SK-N-SH (cell line): ENCODE data around the gene ITGB8. TPM values are rescaled to one million over a fixed set of nuclear protein-coding genes. Genes with fewer than 3 reads are reported as not detected.
A peak's percentile ranks its signal among the peaks of the same experiment; 100 is the strongest.

Experiments used
- CTCF ChIA-PET: fragments of 300-600, 350-600 bp; formaldehyde crosslinking; extraction: SDS; loops from one replicate; lab custom pipeline; 2021; lab: Yijun Ruan, JAX
- POLR2A ChIA-PET: fragments of 350-600 bp; sonication (Branson Sonifier 250); formaldehyde crosslinking; extraction: SDS; loops from one replicate; lab custom pipeline; 2020; ENCODE audit warnings: antibody characterized with exemption, inconsistent platforms; lab: Yijun Ruan, JAX
- DNase-seq: peaks from one replicate; pipeline ENCODE4 v3.0.0; 2012
- H2AFZ ChIP-seq: fragments of 200-600 bp; sonication (generic); 2 replicates; pipeline ENCODE4 v1.8.1; 2016; ENCODE audit warnings: antibody characterized with exemption, mild to moderate bottlenecking, low read depth
- H3F3A ChIP-seq: fragments of 200-600 bp; sonication (generic); replicated peaks from 2 replicates; pipeline ENCODE3; 2016; ENCODE audit warnings: antibody characterized with exemption, mild to moderate bottlenecking; ENCODE audit not compliant: insufficient read depth
- H3K27ac ChIP-seq, 2 experiments: fragments of 200-500 bp in 1 of 2; fragments of 200-600 bp in 1 of 2; sonication (Bioruptor generic) in 1 of 2; sonication (generic), shearing (Covaris generic) in 1 of 2; 2 replicates each; pipeline versions ENCODE4 v1.5.1 to v1.6.1; 2014 to 2016; ENCODE audit warnings: low read depth in 2 of 2, inconsistent platforms in 1 of 2, low read length in 1 of 2, mild to moderate bottlenecking in 1 of 2, mixed read lengths in 1 of 2
- H3K27me3 ChIP-seq: fragments of 200-600 bp; sonication (generic), shearing (Covaris generic); 2 replicates; pipeline ENCODE4 v1.6.1; 2016; ENCODE audit warnings: mixed run types; ENCODE audit not compliant: insufficient read depth
- H3K36me3 ChIP-seq, 2 experiments: fragments of 200-500 bp in 1 of 2; fragments of 200-600 bp in 1 of 2; sonication (Bioruptor generic) in 1 of 2; sonication (generic) in 1 of 2; replicated peaks in 1 of 2; 2 replicates each; pipeline versions ENCODE3 to v1.5.1; 2014 to 2016; ENCODE audit warnings: low read length in 1 of 2, mild to moderate bottlenecking in 1 of 2; ENCODE audit not compliant: insufficient read depth in 2 of 2, control insufficient read depth in 1 of 2
- H3K4me1 ChIP-seq, 2 experiments: fragments of 200-500 bp in 1 of 2; fragments of 200-600 bp in 1 of 2; sonication (Bioruptor generic) in 1 of 2; sonication (generic), shearing (Covaris generic) in 1 of 2; 2 replicates each; pipeline versions ENCODE4 v1.5.1 to v1.6.1; 2014 to 2016; ENCODE audit warnings: low read depth in 1 of 2, low read length in 1 of 2, mixed run types in 1 of 2; ENCODE audit not compliant: insufficient read depth in 2 of 2, control insufficient read depth in 1 of 2
- H3K4me2 ChIP-seq: fragments of 200-600 bp; sonication (generic), shearing (Covaris generic); 2 replicates; pipeline ENCODE4 v1.6.1; 2017; ENCODE audit warnings: mixed run types
- H3K4me3 ChIP-seq, 2 experiments: fragments of 200-500 bp in 1 of 2; fragments of 200-600 bp in 1 of 2; sonication (Bioruptor generic) in 1 of 2; sonication (generic), shearing (Covaris generic) in 1 of 2; 2 replicates each; pipeline versions ENCODE4 v1.5.1 to v1.8.1; 2014 to 2016; ENCODE audit warnings: low read depth in 2 of 2, inconsistent platforms in 1 of 2, low read length in 1 of 2, mild to moderate bottlenecking in 1 of 2, mixed read lengths in 1 of 2, moderate library complexity in 1 of 2
- H3K79me2 ChIP-seq: fragments of 200-600 bp; sonication (generic); 2 replicates; pipeline ENCODE4 v1.8.1; 2017; ENCODE audit warnings: mild to moderate bottlenecking; ENCODE audit not compliant: insufficient read depth
- H3K9ac ChIP-seq: fragments of 200-600 bp; sonication (generic); 2 replicates; pipeline ENCODE4 v1.6.1; 2017; ENCODE audit warnings: mixed run types
- H3K9me2 ChIP-seq: fragments of 200-600 bp; sonication (generic); 2 replicates; pipeline ENCODE4 v1.6.1; 2017; ENCODE audit warnings: mixed run types
- H3K9me3 ChIP-seq: fragments of 200-600 bp; sonication (generic); 2 replicates; pipeline ENCODE4 v1.6.1; 2017; ENCODE audit warnings: mixed run types, mild to moderate bottlenecking, moderate library complexity
- H4K20me1 ChIP-seq: fragments of 200-600 bp; sonication (generic); 2 replicates; pipeline ENCODE4 v1.6.1; 2017; ENCODE audit warnings: mild to moderate bottlenecking, mixed run types; ENCODE audit not compliant: insufficient read depth
- EP300 ChIP-seq, 2 experiments: IDR thresholded peaks; 2 replicates each; pipeline versions ENCODE4 v1.4.0 to v1.6.1; 2012; ENCODE audit warnings: borderline replicate concordance in 1 of 2, low read depth in 1 of 2, low read length in 1 of 2
- EZH2phosphoT487 ChIP-seq: fragments of 200-600 bp; sonication (generic); IDR thresholded peaks from 2 replicates; pipeline ENCODE4 v1.6.1; 2017; ENCODE audit warnings: low read depth, mixed run types, mild to moderate bottlenecking, antibody characterized with exemption, moderate library complexity, borderline replicate concordance
- FOSL2 ChIP-seq: IDR thresholded peaks from 2 replicates; pipeline ENCODE4 v1.4.0; 2012; ENCODE audit warnings: low read depth, mild to moderate bottlenecking, moderate library complexity, borderline replicate concordance
- FOXJ3 ChIP-seq: sonication (generic); formaldehyde crosslinking; IDR thresholded peaks from 2 replicates; pipeline ENCODE4 v1.5.1; 2020; ENCODE audit warnings: mild to moderate bottlenecking, missing genetic modification reagents
- FOXM1 ChIP-seq: IDR thresholded peaks from 2 replicates; pipeline ENCODE4 v1.4.0; 2012; ENCODE audit warnings: low read depth, mild to moderate bottlenecking
- GABPA ChIP-seq: IDR thresholded peaks from 2 replicates; pipeline ENCODE4 v1.4.0; 2012; ENCODE audit warnings: low read depth, mild to moderate bottlenecking
- JUND ChIP-seq: IDR thresholded peaks from 2 replicates; pipeline ENCODE4 v1.4.0; 2012
- MAX ChIP-seq: IDR thresholded peaks from 2 replicates; pipeline ENCODE4 v1.4.0; 2012; ENCODE audit warnings: low read depth
- MEF2A ChIP-seq: IDR thresholded peaks from 2 replicates; pipeline ENCODE4 v1.4.0; 2012; ENCODE audit warnings: low read depth, borderline replicate concordance
- MXI1 ChIP-seq: IDR thresholded peaks from 2 replicates; pipeline ENCODE4 v1.6.1; 2012; ENCODE audit warnings: mild to moderate bottlenecking, low read depth, low read length, improper control_type of control experiment
- NFIC ChIP-seq: IDR thresholded peaks from 2 replicates; pipeline ENCODE4 v1.4.0; 2012; ENCODE audit warnings: borderline replicate concordance
- NRF1 ChIP-seq: IDR thresholded peaks from 2 replicates; pipeline ENCODE4 v1.6.1; 2012; ENCODE audit warnings: low read depth, mild to moderate bottlenecking, low read length
- RFX5 ChIP-seq: IDR thresholded peaks from 2 replicates; pipeline ENCODE4 v1.6.1; 2012; ENCODE audit warnings: mild to moderate bottlenecking, improper control_type of control experiment, low read length
- RXRA ChIP-seq: IDR thresholded peaks from 2 replicates; pipeline ENCODE4 v1.4.0; 2012; ENCODE audit warnings: low read depth, mild to moderate bottlenecking, borderline replicate concordance
- SIN3A ChIP-seq: IDR thresholded peaks from 2 replicates; pipeline ENCODE4 v1.6.1; 2012; ENCODE audit warnings: low read depth, mild to moderate bottlenecking, low read length, moderate library complexity, borderline replicate concordance
- TCF12 ChIP-seq: IDR thresholded peaks from 2 replicates; pipeline ENCODE4 v1.4.0; 2012
- TEAD4 ChIP-seq: IDR thresholded peaks from 2 replicates; pipeline ENCODE4 v1.4.0; 2012; ENCODE audit warnings: mild to moderate bottlenecking, borderline replicate concordance; ENCODE audit not compliant: insufficient read depth
- WGBS: methylation state at CpG from one replicate; pipeline ENCODE4 v1.1.6; 2017; ENCODE audit warnings: low lambda C conversion rate; 5-methylcytosine and 5-hydroxymethylcytosine counted together
- polyA plus RNA-seq, 3 experiments: library from polyadenylated mRNA; depleted of rRNA; stranded (reverse); fragments of >200 nt; gene quantifications; 2 replicates each; pipeline ENCODE4 v1.2.3, GENCODE V29; 2012
- TF ChIP-seq, protein P1 (sequence below): fragments of 150-350 bp; IDR thresholded peaks from 2 replicates; pipeline ENCODE4 v1.6.1; 2016; ENCODE audit warnings: mild to moderate bottlenecking, low read depth, low read length
- TF ChIP-seq, protein P2 (sequence below): fragments of 200-600 bp; sonication (generic); IDR thresholded peaks from 2 replicates; pipeline ENCODE4 v1.6.1; 2017; ENCODE audit warnings: antibody characterized with exemption, mild to moderate bottlenecking, moderate library complexity

ITGB8 gene
- polyA plus RNA-seq, 1 of the 3 experiments (the other 2 are of a cell fraction) = 0.62 TPM

DNA sequence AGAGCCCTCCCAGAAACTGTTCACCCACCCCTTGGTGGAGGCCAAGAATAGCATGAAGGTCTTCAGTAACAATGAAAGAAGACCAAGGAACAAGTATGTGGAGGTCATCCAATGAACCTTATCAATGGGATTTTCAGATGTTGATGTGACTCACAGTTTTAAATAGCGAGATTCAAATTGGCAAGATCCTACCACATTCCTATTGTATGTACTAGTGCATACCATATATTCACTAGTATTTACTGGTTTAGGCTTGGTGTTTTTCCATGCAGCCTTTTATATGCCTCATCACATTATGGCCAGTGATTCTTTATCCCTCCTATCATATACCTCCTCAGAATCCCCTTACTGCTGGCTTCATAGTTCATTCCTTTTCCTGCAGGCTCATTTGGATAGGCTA is 54.4 kb downstream of the ITGB8 start:
- no peak for DNase-seq
- no peaks in the 10 kb centered on the region for H3K9me2 ChIP-seq
- 13% methylated on average over 1 of the region's 1 CpG for WGBS
- peaks cover 0 to 2% of the 10 kb centered on the region in 2 experiments for H3K36me3 ChIP-seq
- no peak overlapping the region for H2AFZ ChIP-seq
- POLR2A ChIA-PET = no interaction called here
- no peak overlapping the region for H3K4me3 ChIP-seq
- H3K4me2 ChIP-seq = no peak overlapping the region
- H4K20me1 ChIP-seq = no peaks in the 10 kb centered on the region
- H3K27ac ChIP-seq = peak overlapping the region in 1 of 2 experiments; percentile 20; a peak in 2 of 4 replicates
- no peak for TF ChIP-seq FOXM1
- TF ChIP-seq MAX = no peak
- TF ChIP-seq NFIC = peak; percentile 48; the same call in 1 of the 2 replicates
- TF ChIP-seq JUND = peak; percentile 40; the same call in 1 of the 2 replicates
- TF ChIP-seq, protein P1, sequence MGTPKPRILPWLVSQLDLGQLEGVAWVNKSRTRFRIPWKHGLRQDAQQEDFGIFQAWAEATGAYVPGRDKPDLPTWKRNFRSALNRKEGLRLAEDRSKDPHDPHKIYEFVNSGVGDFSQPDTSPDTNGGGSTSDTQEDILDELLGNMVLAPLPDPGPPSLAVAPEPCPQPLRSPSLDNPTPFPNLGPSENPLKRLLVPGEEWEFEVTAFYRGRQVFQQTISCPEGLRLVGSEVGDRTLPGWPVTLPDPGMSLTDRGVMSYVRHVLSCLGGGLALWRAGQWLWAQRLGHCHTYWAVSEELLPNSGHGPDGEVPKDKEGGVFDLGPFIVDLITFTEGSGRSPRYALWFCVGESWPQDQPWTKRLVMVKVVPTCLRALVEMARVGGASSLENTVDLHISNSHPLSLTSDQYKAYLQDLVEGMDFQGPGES = no peak
- no peak for TF ChIP-seq FOXJ3 (CRISPR knock-in tag)
- TF ChIP-seq MXI1 = no peak
- no peak for TF ChIP-seq RFX5
- peak; percentile 17; the same call in 1 of the 2 replicates for TF ChIP-seq FOSL2
- no peak for TF ChIP-seq RXRA
- TF ChIP-seq EZH2phosphoT487 = no peak
- 0 out of 2 replicates have a peak, but pooled peaks have one; percentile 9 for TF ChIP-seq MEF2A
- TF ChIP-seq, protein P2, sequence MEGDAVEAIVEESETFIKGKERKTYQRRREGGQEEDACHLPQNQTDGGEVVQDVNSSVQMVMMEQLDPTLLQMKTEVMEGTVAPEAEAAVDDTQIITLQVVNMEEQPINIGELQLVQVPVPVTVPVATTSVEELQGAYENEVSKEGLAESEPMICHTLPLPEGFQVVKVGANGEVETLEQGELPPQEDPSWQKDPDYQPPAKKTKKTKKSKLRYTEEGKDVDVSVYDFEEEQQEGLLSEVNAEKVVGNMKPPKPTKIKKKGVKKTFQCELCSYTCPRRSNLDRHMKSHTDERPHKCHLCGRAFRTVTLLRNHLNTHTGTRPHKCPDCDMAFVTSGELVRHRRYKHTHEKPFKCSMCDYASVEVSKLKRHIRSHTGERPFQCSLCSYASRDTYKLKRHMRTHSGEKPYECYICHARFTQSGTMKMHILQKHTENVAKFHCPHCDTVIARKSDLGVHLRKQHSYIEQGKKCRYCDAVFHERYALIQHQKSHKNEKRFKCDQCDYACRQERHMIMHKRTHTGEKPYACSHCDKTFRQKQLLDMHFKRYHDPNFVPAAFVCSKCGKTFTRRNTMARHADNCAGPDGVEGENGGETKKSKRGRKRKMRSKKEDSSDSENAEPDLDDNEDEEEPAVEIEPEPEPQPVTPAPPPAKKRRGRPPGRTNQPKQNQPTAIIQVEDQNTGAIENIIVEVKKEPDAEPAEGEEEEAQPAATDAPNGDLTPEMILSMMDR = no peak
- TF ChIP-seq TCF12 = no peak
- no peak for TF ChIP-seq NRF1
- TF ChIP-seq GABPA = no peak
- TF ChIP-seq EP300 (IDR thresholded peaks at IDR 0.05; ENCODE audit: borderline replicate concordance in 1 of 2, low read depth in 1 of 2, low read length in 1 of 2) = 0 out of 4 replicates have a peak, but pooled peaks of 1 of the 2 experiments have one; percentile 24
- no peak for TF ChIP-seq SIN3A
- no peak for TF ChIP-seq TEAD4
- no peaks in the 10 kb centered on the region for H3K9me3 ChIP-seq
- H3K27me3 ChIP-seq = no peaks in the 10 kb centered on the region
- H3K9ac ChIP-seq = no peak overlapping the region
- no peaks in the 10 kb centered on the region for H3K79me2 ChIP-seq
- CTCF ChIA-PET = no interaction called here
- peaks cover 9% of the 10 kb centered on the region for H3F3A ChIP-seq
- peaks cover 2 to 11% of the 10 kb centered on the region in 2 experiments; a peak in 3 of 4 replicates for H3K4me1 ChIP-seq
